Muscle of arm (tissue), 12 donors: ENCODE measurements around the gene MYPOP. TPM values are rescaled to one million over a fixed set of nuclear protein-coding genes. Genes with fewer than 3 reads are reported as not detected.
"Not testable (repeated sequence)": the region's sequence is repeated elsewhere in the genome, so short reads cannot be mapped to it uniquely, and the experiment has no call there.

Experiments
- DNase-seq: peaks from one replicate; pipeline ENCODE4 v3.0.0-alpha.2; 2013
- polyA plus RNA-seq, 12 donors: library from polyadenylated mRNA; unstranded; fragments of 120-200 nt; gene quantifications; one replicate each; pipeline ENCODE4 v1.2.1, GENCODE V29; 2013; ENCODE audit not compliant: insufficient read length in 12 of 12

Gene MYPOP
- polyA plus RNA-seq, 12 donors: 2.2 to 7.6 (median 3.7) TPM; not detected in 1

DNA sequence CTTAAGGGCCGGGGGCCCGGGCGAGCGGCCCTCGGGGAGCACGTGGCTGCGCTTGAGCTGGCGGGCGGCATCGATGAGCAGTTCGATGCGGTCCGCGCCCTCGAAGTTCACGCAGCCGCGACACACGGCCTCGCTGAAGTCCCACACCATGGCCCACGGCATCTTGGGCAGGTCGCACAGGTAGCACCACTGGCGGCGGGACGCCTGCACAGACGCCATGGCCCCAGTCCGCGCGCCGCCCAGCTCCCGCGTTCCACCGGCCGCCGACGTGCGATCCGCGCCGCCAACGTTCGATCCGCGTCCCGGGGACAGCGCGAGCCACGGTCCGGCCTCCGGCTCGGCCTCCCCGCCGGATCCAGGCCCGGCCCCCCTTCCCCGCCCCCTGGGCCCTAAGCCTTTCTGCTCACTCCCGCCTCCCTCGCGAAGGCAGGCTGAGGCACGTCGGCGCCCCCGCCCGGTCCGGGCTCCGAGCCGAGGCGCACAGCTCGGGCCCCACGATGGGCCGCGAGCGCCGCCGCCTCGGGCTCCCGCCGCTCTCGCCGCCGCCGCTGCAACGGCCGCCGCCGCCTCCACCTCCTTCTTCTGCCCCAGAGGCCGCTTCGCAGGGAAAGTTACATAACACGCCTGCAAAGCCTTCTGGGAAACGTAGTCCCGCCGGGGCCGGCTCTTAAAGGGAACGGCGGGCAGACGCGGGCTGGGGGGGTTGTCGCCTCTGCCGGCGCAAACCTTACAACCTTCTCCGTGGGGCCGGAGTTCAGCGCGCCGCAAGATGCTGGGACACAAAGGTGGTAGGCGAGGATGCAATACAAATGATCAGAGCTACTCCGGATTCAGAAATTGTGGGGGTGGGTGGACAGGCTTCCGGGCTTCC lies 16.6 kb downstream of the MYPOP start, which contains the start of gene IRF2BP1:
Gene IRF2BP1 (minus strand): TSS at position 586 of the 871 bp plus-strand sequence. CDS start 367 bp downstream, at position 219.
- DNase-seq: peak; percentile 94

DNA sequence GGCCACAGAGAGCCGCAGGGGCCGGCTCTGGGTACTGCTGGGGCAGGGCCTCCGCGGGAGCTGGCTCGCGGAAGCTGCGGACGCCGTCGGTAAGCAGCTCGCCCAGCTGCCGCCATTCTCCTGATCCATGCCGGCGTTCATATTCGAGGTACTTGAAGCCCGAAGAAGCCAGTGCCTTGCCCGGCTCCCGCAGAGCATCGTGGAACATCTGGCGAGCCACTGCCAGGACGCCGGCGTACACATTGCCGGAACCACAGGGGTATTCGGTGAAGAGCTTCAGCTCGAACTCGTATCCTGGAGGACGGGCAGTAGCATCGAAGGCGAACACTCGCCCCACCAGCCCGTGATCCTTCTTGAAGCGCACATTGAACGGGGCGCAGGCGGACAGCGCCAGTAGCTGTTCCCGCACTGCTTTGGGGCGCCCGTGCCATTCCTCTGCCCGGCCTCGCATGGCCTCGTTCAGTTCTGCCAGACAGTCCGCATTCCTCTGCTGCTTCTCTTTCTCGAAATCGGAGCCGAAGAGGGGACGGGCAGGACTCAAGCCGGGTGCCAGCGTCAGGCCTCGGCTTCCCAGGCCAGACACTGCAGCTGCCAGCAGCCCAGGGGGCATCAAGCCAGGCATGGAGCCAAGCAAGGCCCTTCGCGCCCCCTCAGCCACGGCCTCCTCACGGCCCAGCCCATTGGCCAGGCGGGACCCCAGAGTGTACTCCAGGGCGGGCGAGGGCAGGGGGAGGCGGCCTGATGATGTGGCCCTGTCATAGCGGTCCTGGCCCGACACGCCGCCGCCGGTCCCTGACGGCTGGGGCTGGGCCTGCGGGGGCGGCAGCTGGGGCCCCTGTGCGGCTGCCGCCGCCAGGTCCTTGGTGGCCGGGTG lies 17.5 kb downstream of the MYPOP start:
- no peak for DNase-seq

GRCh38 chr19:45883881-45884681 lies 18.3 kb downstream of the MYPOP start:
- no peak for DNase-seq

DNA sequence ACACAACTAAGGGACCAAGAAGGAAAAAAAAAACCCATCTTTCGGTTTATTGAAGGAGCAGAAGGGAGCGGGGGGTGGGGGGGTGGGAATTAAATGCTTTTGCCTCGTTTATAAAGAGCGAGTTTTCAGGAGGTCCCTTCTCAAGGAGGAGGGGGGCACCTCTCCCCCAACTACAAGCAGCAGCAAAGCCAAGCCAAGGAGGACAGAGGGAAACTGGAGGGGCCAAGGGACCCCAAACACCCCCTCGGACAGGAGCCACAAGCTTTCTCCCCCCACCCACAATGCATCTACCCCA lies 18.9 kb downstream of the MYPOP start:
- no peak for DNase-seq

- peak; percentile 83 for DNase-seq
These were observed 19.5 kb downstream of the MYPOP start for GRCh38 chr19:45882652-45883585.

DNA sequence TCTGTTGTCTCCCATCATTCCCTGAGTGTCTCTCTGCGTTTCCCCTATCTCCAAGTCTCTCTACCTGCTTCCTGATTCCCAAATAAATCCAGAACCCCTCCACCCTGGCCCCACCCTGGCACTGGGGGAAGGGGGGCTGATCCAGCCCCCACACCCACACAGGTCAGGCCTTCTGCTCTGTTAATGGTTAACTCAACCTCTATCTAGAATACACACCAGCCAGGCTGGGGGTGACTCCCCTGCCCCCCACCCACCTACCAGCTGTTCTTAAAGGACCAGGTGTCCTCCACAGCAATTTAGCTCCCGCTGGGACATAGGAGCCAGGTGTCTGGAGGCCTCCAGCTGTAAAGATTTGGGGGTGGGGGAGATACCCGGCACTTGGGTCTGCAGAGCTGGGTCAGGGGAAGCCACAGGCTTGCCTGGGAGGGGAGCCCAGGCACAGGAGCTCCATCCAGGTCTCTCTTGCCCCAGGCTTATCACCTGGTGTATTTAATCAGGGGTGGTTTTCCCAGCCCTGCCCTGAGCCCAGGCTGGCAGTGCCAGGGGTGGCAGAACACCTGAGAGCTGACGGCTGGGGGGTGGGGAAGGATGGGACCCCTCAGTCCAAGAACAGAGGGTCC lies 20.4 kb downstream of the MYPOP start:
- DNase-seq: no peak

DNA sequence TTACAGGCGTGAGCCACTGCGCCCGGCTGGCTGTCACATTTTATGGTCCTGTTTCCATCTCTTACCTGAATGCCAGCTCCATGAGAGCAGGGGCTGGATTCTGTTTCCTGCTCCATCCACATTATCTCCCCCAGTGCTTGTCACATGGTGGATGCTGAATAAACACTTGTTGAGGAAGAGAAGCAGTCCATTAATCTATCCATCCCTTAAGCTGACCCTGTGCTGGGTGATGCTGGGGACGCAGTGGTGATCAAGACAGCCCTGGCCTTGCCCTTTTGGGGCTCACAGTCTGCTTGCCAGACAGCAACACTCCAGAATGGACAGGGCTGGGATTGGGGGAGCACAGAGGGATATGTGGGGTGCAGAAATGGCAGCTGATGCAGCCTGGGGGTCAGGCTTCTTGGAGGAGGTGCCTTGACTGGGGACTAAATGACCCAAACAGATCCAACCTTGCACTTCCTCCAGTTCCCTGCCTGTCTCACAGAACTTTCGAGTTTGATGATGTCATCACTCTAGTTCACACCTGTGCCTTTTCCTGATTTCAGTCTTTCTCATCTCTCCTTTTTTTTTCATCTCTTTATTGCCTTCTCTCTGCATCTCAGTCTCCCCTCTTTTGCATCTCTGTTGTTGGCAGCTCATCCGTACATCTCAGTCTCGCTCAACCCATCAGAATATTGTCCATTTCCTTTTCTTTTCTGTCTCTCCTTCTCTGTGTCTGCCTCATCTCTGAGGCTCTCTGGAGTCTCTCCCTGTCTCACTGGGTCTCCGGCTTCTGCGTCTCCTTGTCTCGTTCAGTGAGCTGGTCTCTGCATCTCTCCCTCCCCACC lies 21.1 kb downstream of the MYPOP start:
- no peak for DNase-seq

- no peak for DNase-seq
These were observed 22.4 kb downstream of the MYPOP start for GRCh38 chr19:45879971-45880370.

- no peak for DNase-seq
These were observed 23.4 kb downstream of the MYPOP start for GRCh38 chr19:45879055-45879454.

GRCh38 chr19:45878043-45878794 lies 24.2 kb downstream of the MYPOP start:
- no peak for DNase-seq

GRCh38 chr19:45876411-45877197 lies 25.8 kb downstream of the MYPOP start:
- no peak for DNase-seq

DNA sequence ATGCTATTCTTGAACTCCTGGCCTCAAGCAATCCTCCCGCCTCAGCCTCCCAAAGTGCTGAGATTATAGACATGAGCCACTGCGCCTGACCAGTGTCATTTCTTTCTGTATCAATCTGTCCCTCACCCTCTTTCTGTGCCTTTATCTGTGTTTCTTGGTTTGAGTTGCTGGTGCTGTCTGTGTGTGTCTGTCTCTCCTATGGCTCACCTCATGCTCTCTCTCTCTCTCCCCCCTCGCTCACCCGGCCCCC lies 26.3 kb downstream of the MYPOP start:
- DNase-seq: no peak

DNA sequence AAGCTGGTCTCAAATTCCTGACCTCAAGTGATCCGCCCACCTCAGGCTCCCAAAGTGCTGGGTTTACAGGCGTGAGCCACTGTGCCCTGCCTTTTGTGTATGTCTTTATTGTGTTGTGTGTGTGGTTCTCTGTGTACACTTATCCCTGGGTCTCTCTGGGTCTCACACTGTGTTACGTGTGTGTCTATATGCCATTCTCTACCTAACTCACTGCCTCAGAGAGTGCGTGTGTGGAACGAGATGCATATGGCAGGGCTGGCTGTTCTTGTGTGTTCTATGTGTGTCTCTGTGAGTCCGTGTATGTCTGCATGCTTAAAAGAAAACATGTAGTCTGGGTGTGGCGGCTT lies 27.8 kb downstream of the MYPOP start:
- no peak for DNase-seq

DNA sequence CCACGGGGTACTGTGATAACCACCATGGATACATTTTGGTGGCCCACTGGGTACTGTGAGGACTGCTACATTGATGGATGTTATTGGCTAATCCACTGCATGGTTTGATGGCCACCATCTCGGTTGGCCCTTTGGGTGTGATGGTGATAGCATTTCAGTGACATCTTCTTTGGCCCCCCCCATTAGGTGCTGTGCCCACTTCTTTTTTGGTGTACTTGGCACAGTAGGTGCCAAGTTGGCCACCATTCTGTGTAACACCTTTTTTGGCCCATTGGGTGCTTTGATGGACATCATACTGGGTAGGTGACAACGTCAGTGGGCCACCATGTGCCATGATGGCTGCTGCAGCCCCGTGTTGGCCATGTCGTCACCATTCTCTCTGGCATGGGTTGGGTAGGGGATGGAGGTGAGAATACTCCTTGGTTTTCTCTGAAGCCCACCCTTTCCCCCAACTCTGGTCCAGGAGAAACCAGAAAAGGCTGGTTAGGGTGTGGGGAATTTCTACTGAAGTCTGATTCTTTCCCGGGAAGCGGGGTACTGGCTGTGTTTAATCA lies 29.1 kb downstream of the MYPOP start:
- DNase-seq: no peak

DNA sequence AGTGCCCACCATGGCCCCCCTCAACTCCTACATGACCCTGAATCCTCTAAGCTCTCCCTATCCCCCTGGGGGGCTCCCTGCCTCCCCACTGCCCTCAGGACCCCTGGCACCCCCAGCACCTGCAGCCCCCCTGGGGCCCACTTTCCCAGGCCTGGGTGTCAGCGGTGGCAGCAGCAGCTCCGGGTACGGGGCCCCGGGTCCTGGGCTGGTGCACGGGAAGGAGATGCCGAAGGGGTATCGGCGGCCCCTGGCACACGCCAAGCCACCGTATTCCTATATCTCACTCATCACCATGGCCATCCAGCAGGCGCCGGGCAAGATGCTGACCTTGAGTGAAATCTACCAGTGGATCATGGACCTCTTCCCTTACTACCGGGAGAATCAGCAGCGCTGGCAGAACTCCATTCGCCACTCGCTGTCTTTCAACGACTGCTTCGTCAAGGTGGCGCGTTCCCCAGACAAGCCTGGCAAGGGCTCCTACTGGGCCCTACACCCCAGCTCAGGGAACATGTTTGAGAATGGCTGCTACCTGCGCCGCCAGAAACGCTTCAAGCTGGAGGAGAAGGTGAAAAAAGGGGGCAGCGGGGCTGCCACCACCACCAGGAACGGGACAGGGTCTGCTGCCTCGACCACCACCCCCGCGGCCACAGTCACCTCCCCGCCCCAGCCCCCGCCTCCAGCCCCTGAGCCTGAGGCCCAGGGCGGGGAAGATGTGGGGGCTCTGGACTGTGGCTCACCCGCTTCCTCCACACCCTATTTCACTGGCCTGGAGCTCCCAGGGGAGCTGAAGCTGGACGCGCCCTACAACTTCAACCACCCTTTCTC lies 30.1 kb downstream of the MYPOP start:
- no peak for DNase-seq

- no peak for DNase-seq
These were observed 31.6 kb downstream of the MYPOP start for GRCh38 chr19:45870798-45871197.

- not testable (repeated sequence) for DNase-seq
These were observed 35.2 kb downstream of the MYPOP start for GRCh38 chr19:45867241-45867640.
